HG03571 (cell line): ENCODE data around the gene PPP1R14C.

ENCODE experiments used
- ATAC-seq: cut with Tn5 transposase; IDR thresholded peaks from one replicate; pipeline ENCODE4 v1.9.1; 2021; ENCODE audit not compliant: unreplicated experiment

PPP1R14C gene

DNA sequence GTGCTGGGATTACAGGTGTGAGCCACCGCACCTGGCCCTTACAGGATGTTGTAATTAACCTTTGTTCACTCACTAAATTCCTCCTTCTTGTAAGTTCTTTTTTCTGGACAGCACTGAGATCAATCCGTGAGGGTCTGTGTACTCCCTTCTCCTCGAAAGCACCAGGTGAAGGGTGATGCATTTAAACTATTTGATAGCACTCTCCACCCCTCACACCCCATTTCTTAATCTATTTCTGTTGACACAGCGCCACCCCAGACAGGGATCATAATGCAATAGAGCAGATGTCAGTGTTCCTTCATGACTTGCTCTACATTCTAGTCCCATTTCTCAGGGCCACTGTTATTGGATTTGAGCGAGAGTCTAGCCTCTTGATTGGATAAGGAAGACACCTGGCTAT, 46.3 kb downstream of the PPP1R14C start:
- no peak for ATAC-seq

DNA sequence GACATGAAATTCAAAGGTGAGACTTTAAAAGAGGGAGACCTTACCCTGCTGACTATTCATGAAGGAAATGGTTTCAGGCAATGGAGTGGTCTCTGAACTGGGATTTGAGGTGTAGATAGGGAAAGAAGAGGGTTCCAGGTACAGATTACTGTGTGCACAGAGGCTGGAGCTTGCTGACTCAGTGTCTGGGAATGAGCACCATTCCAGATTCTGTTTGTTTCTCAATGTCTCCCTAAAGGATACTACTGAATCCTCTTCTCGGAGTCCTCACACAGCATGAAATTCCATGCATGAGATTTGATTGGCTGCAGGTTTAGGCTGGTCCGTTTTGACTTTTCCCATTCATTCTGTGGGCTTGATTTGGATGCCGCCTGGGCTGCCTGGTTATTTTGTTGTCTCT, 49.0 kb downstream of the PPP1R14C start:
- ATAC-seq = no peak

DNA sequence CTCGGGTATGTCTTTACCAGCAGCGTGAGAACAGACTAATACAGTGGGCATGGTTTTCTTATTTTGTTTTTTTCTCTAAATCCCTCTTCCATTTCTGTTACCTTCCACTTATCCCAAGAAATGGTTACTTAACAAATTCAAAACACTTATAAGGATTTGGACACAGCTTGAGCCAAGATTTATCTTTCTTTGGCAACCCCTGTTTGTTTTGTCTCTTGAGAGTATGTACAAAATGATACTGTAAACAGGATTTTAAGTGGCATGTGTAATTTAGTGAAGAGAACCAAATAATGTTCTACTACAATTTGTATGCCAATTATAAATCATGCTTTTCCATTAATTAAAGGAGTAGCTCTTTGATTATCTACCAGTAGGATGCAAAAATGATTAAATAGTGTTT, 51.4 kb downstream of the PPP1R14C start:
- ATAC-seq = no peak

DNA sequence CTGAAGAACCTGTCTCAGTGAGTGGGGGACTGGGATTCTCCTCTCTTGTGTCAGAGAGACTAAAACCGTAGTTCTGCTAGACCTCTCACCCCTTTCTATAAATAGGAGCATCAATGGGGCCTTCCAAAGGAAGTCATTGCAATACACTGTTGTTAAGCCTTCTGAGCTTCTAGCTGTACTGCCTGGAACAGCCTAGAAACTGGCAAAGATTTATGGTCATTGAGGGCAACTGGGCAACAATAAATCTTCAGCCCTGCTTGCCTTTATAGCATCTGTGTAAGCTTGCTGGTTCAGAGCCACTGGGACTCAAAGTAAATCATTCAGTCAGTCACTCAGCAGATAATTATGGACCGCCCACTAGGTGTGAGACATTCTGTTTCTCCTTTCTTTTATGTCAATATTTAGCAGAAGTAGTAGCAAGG, 53.2 kb downstream of the PPP1R14C start:
- no peak for ATAC-seq

DNA sequence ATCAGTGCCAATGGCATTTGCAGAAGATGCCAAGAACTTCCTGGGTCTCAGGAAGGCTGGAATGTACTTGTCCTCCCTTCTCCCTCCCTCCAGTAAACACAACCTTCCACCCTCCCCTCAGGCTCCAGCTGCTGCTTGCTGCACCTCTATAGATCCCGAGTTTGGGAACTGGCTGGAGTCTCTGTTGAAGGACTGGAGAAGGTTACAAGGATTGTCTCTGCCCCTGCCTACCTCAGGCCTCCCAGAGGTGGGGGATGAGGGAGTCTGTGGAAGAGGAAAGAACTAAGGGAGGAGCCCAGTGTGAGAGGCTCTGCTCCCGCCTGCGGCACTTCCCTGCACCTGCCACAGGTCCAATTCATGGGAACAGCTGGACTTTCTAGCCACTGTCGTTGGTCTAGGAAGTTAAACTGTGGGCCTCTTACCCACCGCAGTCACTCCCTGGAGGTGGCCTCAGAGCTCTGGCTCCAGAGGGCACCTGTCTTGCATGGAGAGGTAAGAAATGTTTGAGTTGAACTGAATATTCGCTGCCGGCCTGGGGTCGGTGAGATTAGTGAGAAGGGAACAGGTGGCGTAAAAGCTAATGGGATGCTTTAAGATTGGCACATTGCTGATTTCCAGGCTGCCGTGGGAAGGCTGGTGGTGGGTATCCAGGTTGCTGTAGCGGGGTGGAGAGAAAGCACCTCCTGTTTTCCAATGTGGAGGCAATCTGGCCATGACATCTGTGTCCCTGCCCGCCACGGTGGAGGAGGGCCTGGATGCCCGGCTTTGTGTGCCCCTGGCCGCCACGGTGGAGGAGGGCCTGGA, 54.3 kb downstream of the PPP1R14C start:
- no peak for ATAC-seq

DNA sequence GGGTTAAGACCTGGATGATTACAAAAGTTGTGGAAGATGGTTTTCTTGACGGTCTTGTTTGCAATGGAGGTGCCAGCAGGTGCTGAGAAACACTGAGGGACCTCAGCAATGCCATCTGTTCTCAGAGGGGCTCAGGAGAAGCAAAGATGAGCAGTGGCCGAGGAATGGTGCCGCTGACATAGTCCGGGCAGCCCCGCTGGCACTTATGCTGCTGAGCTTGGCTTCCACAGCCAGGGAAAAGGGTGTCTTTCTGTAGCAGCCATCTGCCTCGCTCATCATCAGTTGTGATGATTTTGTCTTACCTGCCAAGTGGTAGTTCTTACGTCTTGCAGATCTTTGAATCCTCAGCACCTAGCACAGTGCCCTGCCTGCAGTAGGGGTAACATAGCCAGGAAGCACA, 55.7 kb downstream of the PPP1R14C start:
- ATAC-seq = no peak

DNA sequence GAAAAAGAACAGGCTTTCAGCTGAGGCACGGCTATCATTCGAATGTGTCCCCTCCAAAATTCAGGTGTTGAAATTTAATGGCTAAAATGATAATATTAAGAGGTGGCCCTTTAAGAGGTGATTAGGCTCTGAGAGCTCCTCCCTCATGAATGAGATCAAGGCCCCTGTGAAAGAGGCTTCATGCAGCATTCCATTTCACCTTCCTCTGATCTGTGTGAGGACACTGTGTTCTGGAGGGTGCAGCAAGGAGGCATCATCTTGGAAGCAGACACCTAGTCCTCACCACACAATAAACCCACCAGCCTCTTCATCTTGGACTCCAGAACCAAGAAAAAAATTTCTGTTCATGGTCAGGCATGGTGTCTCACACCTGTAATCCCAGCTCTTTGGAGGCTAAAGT, 56.4 kb downstream of the PPP1R14C start:
- ATAC-seq = no peak

DNA sequence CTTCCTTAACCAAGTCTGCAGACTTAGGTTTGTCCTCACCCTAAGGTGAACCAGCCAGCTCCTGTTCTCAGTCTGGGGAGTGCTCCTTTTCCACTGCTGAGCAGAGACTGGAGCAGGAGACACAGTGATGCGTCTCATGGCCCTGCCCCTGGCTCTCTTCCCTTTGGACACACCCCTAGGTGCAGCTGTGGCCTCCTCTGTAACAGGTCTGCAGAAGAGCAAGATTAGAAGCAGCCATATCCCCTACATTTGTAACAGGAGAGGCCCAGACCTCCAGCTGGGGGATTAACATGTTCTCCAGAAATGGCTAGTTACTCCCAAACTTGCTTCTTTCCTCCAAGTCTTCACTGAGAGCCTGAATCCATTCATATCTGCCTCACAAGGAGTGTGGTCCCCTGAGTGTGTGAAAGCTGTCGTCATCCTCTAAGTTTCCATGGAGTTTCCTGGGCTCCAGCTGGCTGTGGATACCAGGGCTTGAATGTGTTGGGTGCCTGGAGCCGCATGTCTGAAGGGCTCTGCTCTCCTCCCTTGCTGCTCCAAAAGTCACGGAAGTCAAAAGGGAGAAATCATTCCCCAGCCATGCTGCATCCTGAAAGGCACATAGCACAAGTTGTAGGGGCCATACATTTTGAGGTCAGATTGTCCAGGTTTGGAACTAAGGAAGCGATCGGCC, 57.7 kb downstream of the PPP1R14C start:
- ATAC-seq = no peak

DNA sequence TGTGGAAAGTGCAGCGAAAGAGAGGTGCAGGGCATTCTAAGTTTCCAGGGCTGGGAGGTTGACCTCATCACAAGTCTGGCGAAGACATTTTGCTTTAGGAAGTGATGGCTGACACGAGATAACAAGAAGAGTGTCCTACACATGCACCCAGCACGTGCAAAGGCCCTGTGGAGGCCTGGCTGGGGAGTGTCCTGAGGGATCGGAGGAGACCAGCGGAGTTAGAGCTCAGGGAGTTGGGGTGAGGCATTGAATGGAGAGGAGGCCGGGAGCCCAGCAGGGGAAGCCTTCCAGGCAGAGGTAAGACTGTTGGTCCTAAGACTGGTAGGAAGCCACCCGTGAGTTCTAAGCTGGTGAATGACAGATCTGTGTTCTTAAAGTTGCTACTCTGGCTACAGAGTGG, 58.4 kb downstream of the PPP1R14C start:
- no peak for ATAC-seq

DNA sequence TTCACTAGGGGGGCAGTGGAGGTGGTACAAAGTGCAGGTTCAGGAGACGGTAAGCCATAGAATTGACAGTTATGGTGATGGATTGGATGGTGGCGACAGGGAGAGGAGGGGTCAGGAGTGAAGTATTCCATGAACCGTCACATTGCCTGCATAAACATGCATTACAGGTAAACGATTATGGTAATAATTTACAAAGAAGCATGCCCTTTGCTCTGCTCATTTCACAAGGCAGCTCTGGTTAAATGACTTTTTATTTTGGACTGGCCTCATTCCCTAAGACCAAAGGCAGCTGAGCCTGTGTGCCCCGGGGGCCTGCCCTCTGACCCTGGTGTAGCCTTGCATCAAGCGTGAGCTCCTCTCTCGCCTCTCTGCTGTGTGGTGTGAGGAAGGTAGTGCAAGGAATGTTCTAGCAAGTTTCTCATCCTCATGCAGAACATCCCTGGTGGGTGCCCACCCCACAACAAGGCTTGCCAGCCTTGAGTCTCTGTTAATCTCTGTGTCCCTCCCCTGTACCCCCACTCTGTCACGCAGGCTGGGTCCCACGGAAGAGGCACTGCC, 59.0 kb downstream of the PPP1R14C start:
- no peak for ATAC-seq

DNA sequence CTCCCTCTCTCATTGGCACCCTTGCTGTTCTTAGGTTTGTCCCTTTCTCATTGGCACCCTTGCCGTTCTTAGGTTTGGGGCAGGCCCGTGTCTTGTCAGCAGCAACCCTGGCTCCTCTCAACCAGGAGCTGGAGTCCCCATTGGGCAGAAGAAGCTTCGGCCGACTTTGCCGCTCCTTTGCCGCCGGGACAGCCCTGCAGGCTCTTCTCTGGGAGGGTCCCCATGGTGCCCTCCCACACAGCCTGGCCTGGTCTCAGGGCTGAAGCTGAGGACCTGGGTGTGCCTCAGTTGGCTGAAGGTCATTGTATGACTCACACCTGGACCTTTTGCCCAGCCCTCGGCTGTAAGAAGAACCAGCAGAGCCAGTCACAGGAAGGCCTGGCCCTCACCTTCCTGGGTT, 59.6 kb downstream of the PPP1R14C start:
- no peak for ATAC-seq

DNA sequence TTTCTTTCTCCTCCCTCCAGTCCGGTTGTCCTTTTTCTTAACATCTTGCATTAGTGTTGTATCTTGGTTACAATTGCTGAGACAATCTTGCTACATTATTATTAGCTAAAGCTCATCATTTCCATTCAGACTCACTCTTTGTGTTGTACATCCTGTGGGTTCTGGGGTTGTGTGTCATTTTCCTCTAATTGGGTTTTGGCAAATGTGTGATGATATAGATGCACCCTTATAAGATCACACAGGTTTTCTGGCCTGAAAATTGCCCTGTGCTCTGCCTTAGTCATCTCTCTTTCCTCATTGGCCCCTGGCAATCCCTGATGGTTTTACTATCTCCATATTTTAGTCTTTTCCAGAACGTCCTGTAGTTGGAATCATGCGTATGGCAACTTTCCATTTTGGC, 60.1 kb downstream of the PPP1R14C start:
- ATAC-seq = no peak

DNA sequence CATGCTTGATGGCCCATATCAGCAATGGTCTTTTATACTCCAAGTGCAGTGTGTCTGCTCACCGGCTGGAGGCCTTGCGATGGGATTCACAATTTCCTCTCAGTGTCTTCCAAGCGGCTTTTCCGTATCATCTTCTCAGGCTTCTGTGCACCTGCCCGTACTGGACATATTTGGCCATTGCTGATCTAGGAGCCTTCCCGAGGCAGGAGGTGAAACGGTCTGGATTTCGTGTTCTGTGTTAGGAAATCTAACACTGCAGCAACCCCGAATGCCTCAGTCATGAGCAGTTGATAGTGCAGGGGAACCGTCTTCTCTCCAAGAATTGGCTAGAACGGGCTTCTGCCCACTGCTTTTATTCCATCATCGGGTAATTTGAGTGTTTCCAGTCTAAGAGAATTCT, 60.5 kb downstream of the PPP1R14C start:
- ATAC-seq = no peak

DNA sequence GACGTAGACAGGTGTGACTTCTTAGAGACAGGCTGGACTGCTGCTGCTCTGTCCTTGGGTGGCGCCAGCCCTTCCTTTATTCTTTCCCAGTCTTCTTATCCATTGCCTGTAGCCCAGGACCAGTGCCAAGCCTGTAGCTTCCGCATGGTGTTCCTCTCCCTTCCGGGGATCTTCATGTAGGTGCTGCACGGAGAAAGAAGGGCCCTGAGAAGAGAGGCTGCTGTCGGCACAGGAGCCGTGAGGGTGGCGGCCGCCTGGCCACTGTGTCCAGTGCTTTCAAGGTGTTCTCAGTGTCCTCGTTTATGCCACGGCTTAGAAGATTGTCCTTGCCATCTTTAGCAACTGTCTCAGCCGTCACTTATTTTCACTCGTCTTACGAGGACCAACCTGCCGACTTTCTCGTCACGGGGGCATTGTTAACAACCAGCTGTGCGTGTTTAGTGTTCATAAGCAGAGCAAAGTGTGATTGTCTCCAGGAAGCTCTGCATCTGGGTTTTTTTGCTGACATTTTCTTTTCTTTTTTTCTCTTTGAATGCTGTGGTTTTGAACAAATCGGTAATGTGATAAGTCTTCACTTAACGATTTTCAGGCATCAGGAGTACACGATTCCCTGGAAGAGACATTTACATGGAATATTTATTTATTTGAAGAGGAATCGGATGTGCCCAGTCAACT, 61.2 kb downstream of the PPP1R14C start:
- ATAC-seq = no peak

DNA sequence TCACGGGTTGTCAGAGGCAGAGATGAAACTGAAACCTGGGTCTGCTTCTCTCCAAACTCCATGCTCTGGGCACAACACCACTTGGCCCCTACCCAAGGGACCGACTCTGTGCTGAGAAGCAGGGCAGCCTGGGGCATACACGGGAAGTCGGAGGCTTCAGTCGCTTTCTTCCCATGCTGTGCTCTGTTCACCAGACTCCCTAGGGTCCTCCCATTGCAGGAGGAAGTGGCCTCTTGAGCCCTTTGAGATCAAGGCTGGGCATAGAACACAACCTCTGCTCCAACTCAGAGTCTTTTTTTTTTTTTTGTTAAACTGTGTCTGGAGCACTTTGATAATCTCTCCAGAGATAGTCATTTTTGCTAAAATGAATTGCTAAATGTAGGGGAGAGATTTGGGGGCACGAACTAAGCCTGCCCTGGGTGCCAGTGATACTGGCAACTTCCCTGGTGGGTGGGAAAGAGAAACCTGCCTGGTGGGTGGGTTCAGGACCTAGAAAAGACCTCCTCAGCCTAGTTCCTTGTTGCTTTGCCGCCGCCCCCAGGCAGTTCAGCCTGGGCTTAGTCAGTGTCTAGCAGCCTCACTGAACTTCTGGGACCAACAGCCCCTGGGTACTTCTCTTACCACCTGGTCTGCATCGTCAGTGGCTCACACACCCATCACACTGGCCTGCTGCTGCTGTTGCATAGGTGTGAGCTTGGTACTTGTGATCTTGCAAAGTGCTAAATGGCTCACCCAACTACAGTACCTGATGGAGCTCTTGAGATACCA, 62.0 kb downstream of the PPP1R14C start:
- ATAC-seq = no peak

DNA sequence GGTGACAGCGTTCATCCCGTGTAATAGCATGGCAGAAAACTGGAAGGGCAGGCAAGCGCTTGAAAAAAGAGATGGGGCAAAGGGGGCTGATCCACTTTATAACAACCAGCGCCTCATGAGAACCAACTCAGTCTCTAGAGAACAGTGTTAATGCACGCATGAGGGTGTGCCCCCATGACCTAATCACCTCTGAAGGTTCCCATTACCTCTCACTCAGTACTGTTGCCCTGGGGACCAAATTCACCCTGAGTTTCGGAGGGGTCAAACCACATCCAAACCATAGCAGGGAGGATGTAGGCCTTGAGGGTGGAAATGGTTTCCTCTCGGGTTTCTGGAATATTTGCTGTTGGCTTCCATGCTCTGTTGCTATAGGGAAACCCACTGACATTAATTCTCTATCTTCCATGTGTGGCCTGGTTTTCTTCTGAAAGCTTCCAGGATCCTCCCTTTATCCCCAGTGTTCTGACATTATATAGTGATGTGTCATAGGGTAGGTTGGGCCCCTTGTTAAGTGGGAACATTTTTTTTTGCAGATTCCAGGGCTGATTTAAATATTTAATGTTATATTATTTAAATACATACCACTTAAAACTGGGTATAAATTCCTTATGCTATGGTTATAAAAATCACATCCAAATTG, 65.2 kb downstream of the PPP1R14C start:
- no peak for ATAC-seq

DNA sequence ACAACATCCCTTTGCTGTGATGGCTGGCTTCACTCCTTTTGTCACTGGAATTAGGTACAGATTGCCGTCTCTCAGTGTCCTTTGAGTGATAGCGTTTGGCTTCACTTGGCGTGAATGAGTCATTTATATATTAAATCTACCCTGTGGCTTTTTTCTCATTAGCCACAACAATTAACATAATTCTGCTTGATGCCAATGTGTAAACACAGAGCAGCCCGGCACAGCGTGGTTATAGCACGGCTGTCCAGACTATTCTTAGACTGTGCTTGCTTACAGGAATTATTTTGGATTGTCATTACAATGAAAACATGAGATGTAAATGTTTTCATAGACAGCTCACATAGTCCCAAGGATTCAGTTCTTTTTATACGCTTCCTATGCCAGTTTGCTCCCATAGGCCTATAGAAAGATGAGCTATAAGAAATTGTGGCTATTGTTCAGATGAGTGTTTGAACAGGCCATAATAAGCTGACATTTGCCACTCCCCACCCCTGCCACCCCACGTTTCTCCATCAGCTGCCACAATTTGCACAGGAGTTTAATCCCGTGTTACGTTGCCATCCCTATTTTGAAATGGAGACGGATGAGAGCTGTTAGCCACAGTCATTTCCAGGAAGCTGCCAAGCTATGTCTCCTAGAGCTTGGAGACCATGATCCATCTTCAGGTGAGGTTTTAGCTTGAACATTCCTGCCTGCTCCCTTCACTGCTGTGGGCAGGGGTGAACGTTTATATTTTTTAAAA, 65.9 kb downstream of the PPP1R14C start:
- ATAC-seq = no peak

DNA sequence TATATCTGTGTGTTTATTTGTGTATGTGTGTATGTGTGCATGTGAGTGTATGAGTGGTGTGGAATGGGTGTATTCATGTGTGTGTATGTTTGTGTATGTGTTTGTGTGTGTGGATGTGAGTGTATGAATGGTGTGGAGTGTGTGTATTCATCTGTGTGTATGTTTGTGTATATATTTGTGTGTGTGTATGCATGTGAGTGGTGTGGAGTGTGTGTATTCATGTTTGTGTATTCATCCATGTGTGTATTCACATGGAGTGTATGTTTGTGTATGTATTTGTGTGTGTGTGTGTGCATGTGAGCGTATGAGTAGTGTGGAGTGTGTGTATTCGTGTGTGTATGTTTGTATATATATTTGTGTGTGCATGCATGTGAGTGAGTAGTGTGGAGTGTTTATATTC, 66.6 kb downstream of the PPP1R14C start:
- ATAC-seq = no peak

DNA sequence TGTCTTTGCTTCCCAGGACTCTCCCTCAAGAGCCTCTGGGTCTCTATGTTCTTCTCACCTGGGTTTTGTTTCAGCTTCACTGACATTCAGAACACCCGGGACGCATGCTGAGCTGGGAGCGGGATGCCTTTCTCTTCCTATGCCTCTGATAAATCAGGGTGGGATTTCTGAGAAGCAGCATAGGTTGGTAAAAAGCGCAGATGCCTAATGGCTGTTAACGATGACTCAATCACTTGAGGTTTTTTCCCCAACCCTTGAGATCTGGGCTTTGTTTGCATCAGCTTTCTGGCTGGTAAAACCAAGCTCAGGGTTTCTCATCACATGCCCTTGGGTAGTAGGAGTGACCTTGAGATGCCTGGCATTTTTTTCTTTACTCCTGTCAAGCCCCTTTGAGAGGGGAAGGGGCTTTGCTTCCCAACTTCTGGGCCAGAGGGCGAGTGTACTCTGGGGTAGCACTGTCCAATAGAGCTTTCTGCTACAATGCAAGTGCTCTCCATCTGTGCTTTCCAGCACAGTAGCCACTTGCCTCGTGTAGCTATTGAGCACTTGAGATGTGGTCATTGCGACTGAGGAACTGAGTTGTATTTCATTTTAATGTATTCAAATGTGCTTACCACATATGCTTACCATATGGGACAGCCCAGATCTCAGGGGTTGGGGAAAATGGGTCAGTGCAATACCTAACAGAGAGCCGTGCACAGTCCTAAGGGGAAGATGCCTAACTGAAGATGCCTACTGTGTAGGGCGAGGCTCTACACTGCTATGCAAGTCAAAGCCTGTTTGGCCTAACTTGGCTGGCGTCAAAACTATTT, 69.1 kb downstream of the PPP1R14C start:
- ATAC-seq = no peak
